HK-2 (cell line): Measurements from ENCODE around the gene KBTBD4.
A peak's percentile ranks its signal among the peaks of the same experiment; 100 is the strongest.
"Not testable (repeated sequence)": the region's sequence is repeated elsewhere in the genome, so short reads cannot be mapped to it uniquely, and the experiment has no call there.

Source experiments
- DNase-seq: peaks from one replicate; pipeline ENCODE4 v3.0.0-alpha.2; 2018; ENCODE audit not compliant: unreplicated experiment

Gene KBTBD4

GRCh38 chr11:47560426-47560825 is 18.3 kb downstream of the KBTBD4 start:
- no peak for DNase-seq

GRCh38 chr11:47558695-47559094 is 20.1 kb downstream of the KBTBD4 start:
- DNase-seq: no peak

DNA sequence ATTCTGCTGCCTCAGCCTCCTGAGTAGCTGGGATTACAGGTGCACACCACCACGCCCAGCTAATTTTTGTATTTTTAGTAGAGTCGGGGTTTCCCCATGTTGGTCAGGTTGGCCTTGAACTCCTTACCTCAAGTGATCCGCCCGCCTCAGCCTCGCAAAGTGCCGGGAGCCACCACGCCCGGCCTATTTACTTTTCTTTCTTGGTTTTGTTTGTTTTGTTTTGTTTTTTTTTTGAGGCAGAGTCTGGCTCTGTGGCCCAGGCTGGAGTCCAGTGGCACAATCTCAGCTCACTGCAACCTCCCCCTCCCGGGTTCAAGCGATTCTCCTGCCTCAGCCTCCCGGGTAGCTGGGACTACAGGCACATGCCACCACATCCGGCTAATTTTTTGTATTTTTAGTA is 21.8 kb downstream of the KBTBD4 start:
- not testable (repeated sequence) for DNase-seq

DNA sequence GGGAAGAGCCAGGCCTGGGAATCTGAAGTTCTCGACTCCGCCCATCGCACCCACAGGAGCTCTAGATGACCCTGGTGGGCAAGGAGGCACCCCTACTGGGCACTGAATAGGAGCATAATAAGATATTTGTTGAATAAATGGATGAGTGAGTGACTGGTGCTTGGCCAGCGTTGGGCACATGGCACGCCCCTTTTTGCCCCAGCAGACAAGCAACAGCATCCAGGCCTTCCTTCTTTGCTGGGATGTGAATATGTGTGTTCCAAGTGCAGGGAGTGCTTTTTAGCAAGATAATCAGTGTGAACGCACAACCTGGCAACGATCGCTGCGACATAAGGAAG is 25.4 kb downstream of the KBTBD4 start:
- no peak for DNase-seq

DNA sequence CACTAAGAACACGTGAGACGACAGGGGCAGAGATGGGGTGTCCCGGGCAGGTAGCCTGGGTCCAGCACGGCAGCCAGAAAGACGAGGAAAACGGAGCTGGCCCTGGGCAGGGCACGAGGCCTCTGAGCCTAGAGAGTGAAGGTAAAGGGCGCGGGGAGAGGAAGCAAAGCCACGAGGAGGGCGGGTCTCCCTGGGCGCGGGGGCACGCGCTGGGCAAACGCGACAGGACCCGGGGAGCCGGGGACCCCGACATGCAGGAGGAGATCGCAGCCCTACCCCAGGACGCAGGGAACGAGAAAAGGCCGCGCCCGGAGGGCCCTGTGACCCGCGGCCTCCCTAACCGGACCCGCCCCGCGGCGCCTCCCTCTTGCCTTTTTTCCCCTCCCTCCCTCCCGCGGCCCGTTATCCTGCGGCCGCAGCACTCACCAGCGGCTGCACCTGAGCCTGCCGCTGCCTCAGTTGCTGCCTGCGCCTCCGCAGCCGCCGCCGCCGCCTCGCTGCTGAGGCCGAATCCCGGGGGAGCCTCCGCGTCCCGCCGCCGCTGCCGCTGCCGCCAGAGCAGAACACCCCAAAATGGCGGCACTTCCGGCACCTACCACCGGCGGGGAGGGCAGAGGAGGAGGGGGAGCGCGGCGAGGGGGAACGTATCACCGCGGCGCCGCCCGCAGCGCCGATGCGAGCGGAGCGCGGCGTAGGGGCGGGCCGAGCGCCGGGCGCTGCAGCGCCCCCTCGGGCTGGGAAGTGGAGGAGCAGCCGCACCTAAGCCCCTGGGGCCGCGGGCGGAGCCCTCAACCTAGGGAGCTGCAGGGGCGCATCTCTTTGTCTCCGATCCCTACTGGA is 26.0 kb downstream of the KBTBD4 start, which contains the start of gene CELF1:
Gene CELF1, minus strand, starts transcription at position 567 of the 840 bp plus-strand sequence. CDS start 53,609 bp downstream, outside the sequence.
- DNase-seq: peak; percentile 84

GRCh38 chr11:47552056-47552565 is 26.7 kb downstream of the KBTBD4 start:
- DNase-seq: peak; percentile 45

- DNase-seq: no peak
Measured at GRCh38 chr11:47551086-47551485, 27.7 kb downstream of the KBTBD4 start.

- no peak for DNase-seq
Measured at GRCh38 chr11:47550288-47551047, 28.3 kb downstream of the KBTBD4 start.

DNA sequence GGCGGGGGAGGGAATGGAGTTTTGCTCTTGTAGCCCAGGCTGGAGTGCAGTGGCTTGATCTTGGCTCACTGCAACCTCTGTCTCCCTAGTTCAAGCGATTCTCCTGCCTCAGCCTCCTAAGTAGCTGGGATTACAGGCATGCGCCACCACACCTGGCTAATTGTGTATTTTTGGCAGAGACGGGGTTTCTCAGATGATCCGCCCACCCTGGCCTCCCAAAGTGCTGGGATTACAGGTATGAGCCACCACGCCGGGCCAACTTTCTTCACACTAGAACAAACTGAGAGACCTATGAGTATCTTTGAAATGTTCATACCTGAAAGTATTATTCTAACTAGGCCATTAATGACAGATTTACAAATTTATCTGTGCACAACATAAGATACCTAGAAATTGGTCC is 32.5 kb downstream of the KBTBD4 start:
- not testable (repeated sequence) for DNase-seq

- no peak for DNase-seq
Measured at GRCh38 chr11:47545298-47545697, 33.5 kb downstream of the KBTBD4 start.

DNA sequence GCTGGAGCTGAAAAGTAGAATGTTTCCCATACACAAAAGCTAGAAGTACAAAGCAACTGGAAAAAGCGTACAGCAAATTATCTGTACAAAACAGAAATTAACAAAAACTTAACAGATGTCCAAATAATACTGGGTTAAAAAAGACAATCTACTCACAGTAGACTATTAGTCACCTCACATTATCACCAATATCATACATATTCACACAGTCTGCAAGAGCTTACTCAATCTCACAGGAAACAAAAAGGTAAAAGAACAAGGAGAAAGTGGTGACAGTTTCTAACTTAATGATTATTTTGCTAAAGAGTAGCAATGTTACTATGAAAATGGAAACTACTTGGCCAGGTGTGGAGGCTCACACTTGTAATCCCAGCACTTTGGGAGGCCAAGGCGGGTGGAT is 37.7 kb downstream of the KBTBD4 start:
- no peak for DNase-seq

- DNase-seq: no peak
Measured at GRCh38 chr11:47539681-47540039, 39.1 kb downstream of the KBTBD4 start.

DNA sequence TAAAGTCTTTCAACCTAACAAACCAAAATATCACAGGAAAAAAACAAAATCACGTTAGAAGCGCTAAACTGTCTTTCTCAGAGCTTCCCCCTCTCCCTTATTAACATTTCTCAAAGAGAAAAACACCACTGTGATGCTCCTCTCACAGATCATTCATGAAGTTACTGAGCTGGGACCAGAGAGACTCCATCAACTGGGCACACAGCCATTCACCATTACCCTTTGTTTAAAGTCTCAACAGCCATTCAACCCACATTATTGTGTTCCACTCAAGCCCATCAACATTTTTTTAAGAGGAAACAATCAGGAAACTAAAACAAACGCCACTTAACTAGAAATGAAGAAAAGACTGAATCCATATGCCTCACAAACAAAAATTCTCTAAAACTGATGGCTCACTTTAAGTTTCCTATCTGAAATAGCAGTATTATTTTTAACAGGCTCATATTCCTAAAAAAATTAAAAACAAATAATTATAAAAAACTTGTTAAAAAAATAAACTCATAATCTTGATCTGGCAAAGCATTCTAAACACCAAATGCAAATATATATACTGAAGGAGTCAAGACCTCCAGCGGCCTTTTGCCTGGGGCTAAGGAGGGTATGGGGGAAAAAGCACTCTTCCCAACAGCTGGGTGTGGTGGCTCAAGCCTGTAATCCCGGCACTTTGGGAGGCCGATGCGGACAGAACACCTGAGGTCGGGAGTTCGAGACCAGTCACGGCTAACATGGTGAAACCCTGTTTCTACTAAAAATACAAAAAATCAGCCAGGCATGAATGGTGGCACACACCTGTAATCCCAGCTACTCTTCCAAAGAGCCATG is 39.8 kb downstream of the KBTBD4 start:
- DNase-seq: no peak

DNA sequence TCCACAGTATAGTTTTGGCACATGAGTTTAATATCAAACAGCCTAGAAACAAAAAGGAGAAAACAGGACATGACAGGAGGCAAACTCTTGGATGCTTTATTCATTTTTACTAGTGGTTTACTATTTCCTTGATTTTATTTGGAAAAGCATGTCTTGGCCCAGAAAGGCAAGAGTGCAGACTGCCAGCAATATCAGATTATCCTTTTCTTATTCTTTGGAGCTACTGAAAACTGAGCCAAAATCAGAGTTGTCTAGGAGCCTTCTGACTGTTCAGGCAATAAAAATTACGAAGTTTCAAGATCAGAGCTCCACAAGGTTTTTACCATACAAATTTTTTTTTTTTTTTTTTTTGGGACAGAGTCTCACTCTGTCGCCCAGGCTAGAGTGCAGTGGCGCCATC is 41.9 kb downstream of the KBTBD4 start:
- no peak for DNase-seq

DNA sequence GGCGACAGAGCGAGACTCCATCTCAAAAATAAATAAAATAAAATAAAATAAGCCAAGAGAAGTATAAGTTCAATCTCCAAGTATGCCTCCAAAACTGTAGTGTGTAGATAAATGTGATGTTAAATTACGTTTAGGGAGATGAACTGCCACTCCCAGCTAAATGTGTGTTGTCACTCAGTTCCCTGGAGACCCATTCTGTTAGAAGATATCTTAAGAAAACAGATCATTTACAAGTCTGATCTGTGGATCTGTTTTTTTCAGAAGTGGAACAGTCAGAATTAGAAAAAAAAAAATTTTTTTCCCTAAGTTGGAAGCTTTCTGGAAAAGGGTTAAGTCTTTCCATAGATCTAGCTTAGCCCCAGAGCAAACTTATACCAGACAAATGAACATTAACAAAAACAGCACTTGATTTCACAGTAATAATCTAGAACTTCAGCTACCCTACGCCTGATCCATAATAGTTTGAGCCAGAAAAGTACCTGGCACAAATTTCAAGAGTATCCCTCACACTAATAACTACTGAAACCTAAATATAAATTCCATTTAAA is 44.0 kb downstream of the KBTBD4 start:
- no peak for DNase-seq

- no peak for DNase-seq
Measured at GRCh38 chr11:47533690-47534151, 45.0 kb downstream of the KBTBD4 start.

DNA sequence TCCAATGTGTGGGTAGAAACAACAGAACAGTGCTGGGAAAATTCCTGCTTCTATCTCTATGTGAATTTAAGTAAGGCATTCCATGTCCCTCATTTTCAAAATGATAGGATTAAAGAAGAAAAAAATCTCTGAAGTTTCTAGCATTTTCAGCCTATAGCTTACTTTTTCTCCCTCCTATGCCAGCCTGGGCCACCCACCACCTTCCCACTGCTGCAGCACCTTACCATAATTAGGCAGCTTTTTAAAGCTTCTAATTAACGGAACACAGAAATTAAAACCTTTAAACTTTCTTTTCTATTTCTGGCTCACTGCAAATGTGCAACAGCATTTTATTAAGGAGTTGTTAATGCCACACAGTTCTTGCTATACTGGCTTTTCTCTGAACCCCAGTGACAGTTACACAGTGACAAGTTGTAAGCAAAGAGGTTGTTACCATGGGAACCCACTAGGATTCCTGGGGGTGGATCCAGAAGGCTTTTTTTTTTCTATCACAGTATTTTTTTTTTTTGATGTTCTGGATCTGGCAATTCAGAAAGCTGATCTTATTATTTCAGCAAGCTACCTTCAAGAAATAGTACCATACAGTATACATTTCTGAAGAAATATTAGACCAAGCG is 46.1 kb downstream of the KBTBD4 start:
- no peak for DNase-seq

- DNase-seq: no peak
Measured at GRCh38 chr11:47531666-47532065, 47.1 kb downstream of the KBTBD4 start.

DNA sequence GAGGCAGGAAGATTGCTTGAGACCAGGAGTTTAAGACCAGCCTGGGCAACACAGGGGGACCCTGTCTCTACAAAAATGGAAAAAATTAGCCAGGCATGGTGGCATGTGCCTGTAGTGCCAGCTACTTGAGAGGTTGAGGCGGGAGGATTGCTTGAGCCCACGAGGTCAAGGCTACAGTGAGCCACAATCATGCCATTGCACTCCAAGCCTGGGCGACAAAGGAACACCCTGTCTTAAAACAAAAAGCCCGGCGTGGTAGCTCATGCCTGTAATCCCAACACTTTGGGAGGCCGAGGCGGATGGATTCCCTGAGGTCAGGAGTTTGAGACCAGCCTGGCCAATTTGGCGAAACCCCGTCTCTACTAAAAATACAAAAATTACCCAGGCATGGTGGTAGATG is 48.0 kb downstream of the KBTBD4 start:
- not testable (repeated sequence) for DNase-seq

- DNase-seq: no peak
Measured at GRCh38 chr11:47529951-47530350, 48.8 kb downstream of the KBTBD4 start.

DNA sequence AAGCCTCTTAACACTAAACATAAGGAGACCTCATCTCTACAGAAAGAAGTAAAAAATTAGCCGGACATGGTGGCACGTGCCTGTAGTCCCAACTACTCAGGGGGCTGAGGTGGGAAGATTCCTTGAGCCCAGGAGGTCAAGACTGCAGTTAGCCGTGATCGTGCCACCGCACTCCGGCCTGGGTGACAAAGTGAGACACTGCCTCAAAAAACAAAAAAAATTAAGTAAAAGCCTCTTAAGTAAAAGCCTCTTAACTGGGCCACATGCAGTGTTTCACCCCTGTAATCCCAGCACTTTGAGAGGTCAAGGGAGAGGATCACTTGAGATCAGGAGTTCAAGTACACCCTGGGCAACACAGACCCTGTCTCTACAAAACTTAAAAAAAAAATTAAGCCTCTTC is 51.6 kb downstream of the KBTBD4 start:
- DNase-seq: no peak
